K562 (cell line): ENCODE measurements around the gene CCDC136. TPM values are rescaled to one million over a fixed set of nuclear protein-coding genes. Genes with fewer than 3 reads are reported as not detected.

Experiments used
- RREB1 ChIP-seq: fragments of 250-450 bp; sonication (Bioruptor Pico); IDR thresholded peaks from 2 replicates; pipeline ENCODE4 v1.4.0; 2020
- RUNX1 ChIP-seq: sonication (generic); IDR thresholded peaks from 2 replicates; pipeline ENCODE4 v1.6.1; 2016; ENCODE audit warnings: antibody characterized with exemption, low read depth
- ZNF609 ChIP-seq: sonication (generic); formaldehyde crosslinking; IDR thresholded peaks from 2 replicates; pipeline ENCODE4 v1.8.1; 2023; ENCODE audit warnings: missing genetic modification reagents, mild to moderate bottlenecking, borderline replicate concordance
- polyA plus RNA-seq, 8 experiments: library from polyadenylated mRNA; depleted of rRNA in 4 of 8; stranded (reverse) in 5 of 8; unstranded in 3 of 8; fragments of >200 nt; fragmentation: Nextera tagmentation in 2 of 8; fragmentation: Illumina TruSeq in 1 of 8; extraction: Ambion mirVana in 2 of 8; extraction: Trizol in 1 of 8; gene quantifications; 2 replicates each; pipeline versions ENCODE4 v1.2.1 to v1.2.3, GENCODE V29; 2011 to 2014; ENCODE audit warnings: inconsistent platforms in 1 of 8, missing spikeins in 1 of 8
- total RNA-seq, 7 experiments: library from RNA; depleted of rRNA in 6 of 7; stranded (reverse); fragments of >200 nt in 6 of 7; fragmentation: Illumina TruSeq in 2 of 7; extraction: Trizol in 2 of 7; gene quantifications; 2 replicates each; pipeline versions ENCODE4 v1.2.1 to v1.2.3, GENCODE V29; 2011 to 2021; ENCODE audit warnings: low replicate concordance in 1 of 7
- TF ChIP-seq, protein P1 (sequence below), 2 experiments: fragments of 450-650 bp in 1 of 2; sonication (generic) in 1 of 2; formaldehyde crosslinking in 1 of 2; IDR thresholded peaks; 2 replicates each; pipeline versions ENCODE4 v1.7.1 to v1.9.0; 2016 to 2022; ENCODE audit warnings: inconsistent platforms in 1 of 2, mild to moderate bottlenecking in 1 of 2, missing genetic modification reagents in 1 of 2

CCDC136 gene
- total and polyA plus RNA-seq, 9 of the 15 experiments (the other 6 are each of a cell fraction or from before 2014, with no cell fraction given) = 2.4 to 40.8 (median 26.5) TPM

GRCh38 chr7:128831178-128831993 lies 39.6 kb downstream of the CCDC136 start (continued):
- TF ChIP-seq, protein P1, sequence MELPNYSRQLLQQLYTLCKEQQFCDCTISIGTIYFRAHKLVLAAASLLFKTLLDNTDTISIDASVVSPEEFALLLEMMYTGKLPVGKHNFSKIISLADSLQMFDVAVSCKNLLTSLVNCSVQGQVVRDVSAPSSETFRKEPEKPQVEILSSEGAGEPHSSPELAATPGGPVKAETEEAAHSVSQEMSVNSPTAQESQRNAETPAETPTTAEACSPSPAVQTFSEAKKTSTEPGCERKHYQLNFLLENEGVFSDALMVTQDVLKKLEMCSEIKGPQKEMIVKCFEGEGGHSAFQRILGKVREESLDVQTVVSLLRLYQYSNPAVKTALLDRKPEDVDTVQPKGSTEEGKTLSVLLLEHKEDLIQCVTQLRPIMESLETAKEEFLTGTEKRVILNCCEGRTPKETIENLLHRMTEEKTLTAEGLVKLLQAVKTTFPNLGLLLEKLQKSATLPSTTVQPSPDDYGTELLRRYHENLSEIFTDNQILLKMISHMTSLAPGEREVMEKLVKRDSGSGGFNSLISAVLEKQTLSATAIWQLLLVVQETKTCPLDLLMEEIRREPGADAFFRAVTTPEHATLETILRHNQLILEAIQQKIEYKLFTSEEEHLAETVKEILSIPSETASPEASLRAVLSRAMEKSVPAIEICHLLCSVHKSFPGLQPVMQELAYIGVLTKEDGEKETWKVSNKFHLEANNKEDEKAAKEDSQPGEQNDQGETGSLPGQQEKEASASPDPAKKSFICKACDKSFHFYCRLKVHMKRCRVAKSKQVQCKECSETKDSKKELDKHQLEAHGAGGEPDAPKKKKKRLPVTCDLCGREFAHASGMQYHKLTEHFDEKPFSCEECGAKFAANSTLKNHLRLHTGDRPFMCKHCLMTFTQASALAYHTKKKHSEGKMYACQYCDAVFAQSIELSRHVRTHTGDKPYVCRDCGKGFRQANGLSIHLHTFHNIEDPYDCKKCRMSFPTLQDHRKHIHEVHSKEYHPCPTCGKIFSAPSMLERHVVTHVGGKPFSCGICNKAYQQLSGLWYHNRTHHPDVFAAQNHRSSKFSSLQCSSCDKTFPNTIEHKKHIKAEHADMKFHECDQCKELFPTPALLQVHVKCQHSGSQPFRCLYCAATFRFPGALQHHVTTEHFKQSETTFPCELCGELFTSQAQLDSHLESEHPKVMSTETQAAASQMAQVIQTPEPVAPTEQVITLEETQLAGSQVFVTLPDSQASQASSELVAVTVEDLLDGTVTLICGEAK (IDR thresholded peaks at IDR 0.05) = peak; percentile 49; the same call in 1 of the 2 replicates
- TF ChIP-seq, protein P1 (CRISPR knock-in tag; IDR thresholded peaks at IDR 0.05) = no peak
- TF ChIP-seq RREB1 (CRISPR knock-in tag) (peak; percentile 88), ZNF609 (no peak), RUNX1 (no peak; the same call in 1 of the 2 replicates)
